ENCODE results near the gene KLRC2.
"Not testable (repeated sequence)": the region's sequence is repeated elsewhere in the genome, so short reads cannot be mapped to it uniquely, and the experiment has no call there.

Gene KLRC2

GRCh38 chr12:10404798-10405197, 31.0 kb downstream of the KLRC2 start:
- DNase-seq: no peak

- no peak for DNase-seq
Observed at GRCh38 chr12:10400829-10401228, 35.0 kb downstream of the KLRC2 start.

GRCh38 chr12:10398168-10398567, 37.6 kb downstream of the KLRC2 start:
- no peak for DNase-seq

DNA sequence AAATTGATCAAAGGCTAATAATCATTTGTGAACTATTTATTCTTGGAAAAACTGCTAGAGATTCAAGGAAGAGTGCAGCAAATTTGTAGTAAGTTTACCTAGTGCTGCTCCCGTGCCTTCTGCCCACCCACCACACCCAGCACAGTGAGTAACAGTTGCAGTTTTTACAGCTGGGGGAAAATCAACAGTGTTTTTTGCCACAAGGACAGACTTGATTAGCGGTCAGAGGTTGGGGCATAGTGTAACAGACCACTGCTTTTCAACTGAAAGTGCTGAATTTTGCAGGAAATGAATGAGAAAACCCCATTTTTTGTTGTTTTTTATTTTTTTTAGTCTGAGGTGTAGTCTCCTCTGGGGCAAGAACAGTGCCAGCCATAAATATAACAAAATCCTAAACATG, 38.5 kb downstream of the KLRC2 start:
- no peak for DNase-seq

DNA sequence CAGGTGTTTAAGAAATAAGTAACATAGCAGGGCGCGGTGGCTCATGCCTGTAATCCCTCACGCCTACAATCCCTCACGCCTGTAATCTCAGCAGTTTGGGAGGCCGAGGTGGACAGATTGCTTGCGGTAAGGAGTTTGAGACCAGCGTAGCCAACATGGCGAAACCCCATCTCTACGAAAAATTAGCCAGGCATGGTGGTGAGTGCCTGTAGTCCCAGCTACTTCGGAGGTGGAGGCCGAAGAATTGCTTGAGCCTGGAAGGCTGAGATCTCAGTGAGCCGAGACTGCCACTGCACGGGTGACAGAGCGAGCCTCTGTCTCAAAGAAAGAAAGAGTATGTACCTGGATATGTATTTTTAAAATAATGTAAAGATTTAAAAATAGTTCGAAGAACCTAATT, 39.6 kb downstream of the KLRC2 start:
- not testable (repeated sequence) for DNase-seq

GRCh38 chr12:10395390-10395998, 40.3 kb downstream of the KLRC2 start:
- no peak for DNase-seq

GRCh38 chr12:10394531-10395152, 41.2 kb downstream of the KLRC2 start:
- not testable (repeated sequence) for DNase-seq

GRCh38 chr12:10393291-10393690, 42.5 kb downstream of the KLRC2 start:
- no peak for DNase-seq

DNA sequence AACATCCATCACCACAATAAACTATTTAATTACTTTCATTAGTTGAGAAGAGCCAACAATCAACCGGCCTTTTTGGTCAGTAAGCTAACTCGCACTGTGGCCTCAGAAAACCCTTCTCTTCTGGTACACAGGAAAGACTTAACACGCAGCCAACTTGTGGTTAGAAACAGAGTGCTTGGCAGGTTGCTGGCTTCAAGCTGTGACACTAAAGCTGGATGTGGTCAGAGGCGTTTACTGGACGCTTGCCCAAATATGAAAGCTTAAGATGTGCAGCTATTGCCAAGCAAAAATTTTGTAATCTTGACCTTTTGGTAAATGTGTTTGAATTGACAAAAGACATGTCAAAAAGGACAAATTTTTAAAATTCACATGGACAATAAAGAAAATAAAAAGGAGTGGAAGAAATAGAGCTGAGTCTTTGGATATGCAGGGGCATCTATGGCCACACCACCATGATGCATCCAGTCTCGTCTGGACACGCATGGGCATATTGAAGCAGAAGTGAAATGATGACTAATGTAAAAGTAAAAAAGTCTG, 43.3 kb downstream of the KLRC2 start:
- no peak for DNase-seq

DNA sequence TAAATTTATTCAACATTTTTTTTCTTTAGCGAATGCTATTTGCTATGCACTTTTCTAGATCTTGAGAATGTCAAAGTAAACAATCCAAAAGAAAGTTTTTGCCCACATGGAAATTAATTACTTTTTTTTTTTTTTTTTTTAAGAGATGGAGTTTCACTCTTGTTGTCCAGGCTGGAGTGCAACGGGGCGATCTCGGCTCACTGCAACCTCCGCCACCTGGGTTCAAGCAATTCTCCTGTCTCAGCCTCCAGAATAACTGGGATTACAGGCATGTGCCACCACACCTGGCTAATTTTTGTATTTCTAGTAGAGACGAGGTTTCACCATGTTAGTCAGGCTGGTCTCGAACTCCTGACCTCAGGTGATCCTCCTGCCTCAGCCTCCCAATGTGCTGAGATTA, 44.8 kb downstream of the KLRC2 start:
- DNase-seq: not testable (repeated sequence)

GRCh38 chr12:10389904-10390303, 45.9 kb downstream of the KLRC2 start, which contains the start of gene KLRK1:
Gene KLRK1 (minus strand): TSS chr12:10390041. CDS start chr12:10388810, 1,231 bp downstream.
- no peak for DNase-seq

- no peak for DNase-seq
Observed at GRCh38 chr12:10388624-10389413, 47.0 kb downstream of the KLRC2 start.

DNA sequence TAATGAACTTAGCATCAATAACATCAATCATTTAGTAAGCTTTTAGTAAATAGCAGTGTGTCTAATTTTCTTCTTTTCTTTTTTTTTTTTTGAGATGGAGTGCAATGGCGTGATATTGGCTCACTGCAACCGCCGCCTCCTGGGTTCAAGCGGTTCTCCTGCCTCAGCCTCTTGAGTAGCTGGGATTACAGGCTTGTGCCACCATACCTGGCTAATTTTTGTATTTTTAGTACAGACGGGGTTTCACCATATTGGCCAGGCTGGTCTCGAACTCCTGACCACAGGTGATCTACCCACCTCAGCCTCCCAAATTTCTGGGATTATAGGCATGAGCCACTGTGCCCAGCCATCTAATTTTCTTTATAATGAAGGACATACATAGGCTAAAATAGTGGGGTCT, 48.3 kb downstream of the KLRC2 start:
- DNase-seq: not testable (repeated sequence)

DNA sequence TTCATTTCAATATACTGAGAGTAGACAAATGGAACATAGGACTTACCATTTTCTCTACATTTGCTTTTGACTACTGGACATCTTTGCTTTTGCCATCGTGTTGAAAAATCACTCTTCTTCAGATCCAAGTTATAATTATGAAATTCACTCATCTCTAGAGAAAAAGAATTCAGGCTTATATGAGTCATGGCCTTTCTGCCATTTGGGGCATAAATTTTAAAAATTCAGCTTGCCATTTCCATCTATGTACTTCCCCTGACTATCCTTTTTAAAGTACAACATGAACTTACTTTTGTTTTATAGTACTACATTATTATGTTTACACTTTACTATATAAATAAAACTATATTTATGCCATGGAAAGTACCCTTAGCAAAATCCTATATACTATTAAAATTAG, 49.0 kb downstream of the KLRC2 start:
- DNase-seq: no peak

DNA sequence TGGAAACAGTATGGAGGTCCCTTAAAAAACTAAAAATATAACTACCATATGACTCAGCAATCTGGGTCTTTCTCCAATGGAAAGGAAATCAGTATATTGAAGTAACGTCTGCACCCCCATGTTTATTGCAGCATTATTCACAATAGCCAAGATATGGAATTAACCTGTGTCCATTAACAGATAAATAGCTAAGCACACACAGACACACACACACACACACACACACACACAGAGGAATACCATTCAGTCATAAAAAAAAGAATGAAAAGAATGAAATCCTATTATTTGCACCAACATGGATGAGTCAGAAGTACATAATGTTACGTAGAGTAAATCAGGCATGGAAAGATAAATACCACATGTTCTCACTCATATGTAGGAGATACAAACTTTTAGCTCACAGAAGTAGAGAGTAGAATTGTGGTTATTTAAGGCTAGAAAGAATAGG, 50.6 kb downstream of the KLRC2 start:
- no peak for DNase-seq

- DNase-seq: no peak
Observed at GRCh38 chr12:10384191-10384590, 51.6 kb downstream of the KLRC2 start.

DNA sequence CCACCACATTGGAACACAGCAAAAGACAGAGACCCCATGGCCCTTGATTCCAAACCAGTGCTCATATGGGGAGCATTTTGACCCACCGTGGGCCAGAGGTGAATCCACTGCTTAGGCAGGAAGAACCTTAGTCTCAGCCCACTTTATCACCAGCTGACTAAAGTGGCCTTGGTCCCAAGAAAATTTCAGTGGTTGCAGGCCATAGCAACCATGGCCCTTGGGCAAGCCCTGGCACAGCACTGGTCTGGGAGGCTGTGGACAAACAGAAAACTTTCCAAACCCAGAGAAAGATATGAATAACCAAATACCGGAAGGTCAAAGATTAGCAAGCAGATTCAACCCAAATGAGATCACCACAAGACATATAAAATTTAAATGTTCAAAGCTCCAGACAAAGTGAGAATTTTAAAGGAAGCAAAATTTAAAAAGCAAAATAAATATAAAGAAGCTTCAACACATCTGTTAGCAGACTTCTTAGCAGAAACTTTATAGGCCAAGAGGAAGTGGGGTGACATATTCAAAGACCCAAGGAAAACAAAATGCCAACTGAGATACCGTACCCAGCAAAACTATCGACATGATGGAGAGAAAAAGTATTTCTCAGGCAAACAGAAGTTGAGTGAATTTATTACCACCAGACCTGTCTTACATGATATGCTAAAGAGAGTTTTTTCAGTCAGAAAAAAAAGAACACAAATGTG, 53.7 kb downstream of the KLRC2 start:
- DNase-seq: no peak

Measured in NCI-H1105 (cell line).